Lung (tissue), 16 donors: ENCODE results near the gene DLG3. TPM values are rescaled to one million over a fixed set of nuclear protein-coding genes. Genes with fewer than 3 reads are reported as not detected.
"Not testable (repeated sequence)": the region's sequence is repeated elsewhere in the genome, so short reads cannot be mapped to it uniquely, and the experiment has no call there.

Source experiments
- ATAC-seq: fragments of 200-7000 bp; cut with Tn5 transposase; one replicate; pipeline ENCODE4 v1.9.1; 2020; ENCODE audit warnings: moderate number of reproducible peaks; ENCODE audit not compliant: insufficient read depth, low FRiP score
- DNase-seq, 3 donors: peaks; one replicate each; pipeline ENCODE4 v3.0.0-alpha.2; 2013 to 2017
- H3K27ac ChIP-seq, 2 donors: one replicate each; pipeline ENCODE4 v1.5.1; 2013; ENCODE audit warnings: mild to moderate bottlenecking in 2 of 2, moderate library complexity in 2 of 2, control low read depth in 1 of 2, inconsistent platforms in 1 of 2, low read depth in 1 of 2, low read length in 1 of 2
- H3K27me3 ChIP-seq, 3 donors: one replicate each; pipeline ENCODE4 v1.5.1; 2013; ENCODE audit warnings: low read length in 2 of 3; ENCODE audit not compliant: control insufficient read depth in 3 of 3, insufficient read depth in 3 of 3
- H3K36me3 ChIP-seq, 4 donors: one replicate each; pipeline ENCODE4 v1.5.1; 2013; ENCODE audit warnings: low read length in 4 of 4, mild to moderate bottlenecking in 1 of 4, moderate library complexity in 1 of 4; ENCODE audit not compliant: control insufficient read depth in 4 of 4, insufficient read depth in 4 of 4
- H3K4me1 ChIP-seq, 5 donors: one replicate each; pipeline ENCODE4 v1.5.1; 2013; ENCODE audit warnings: low read length in 5 of 5, mild to moderate bottlenecking in 2 of 5, moderate library complexity in 1 of 5; ENCODE audit not compliant: control insufficient read depth in 5 of 5, insufficient read depth in 5 of 5
- H3K4me3 ChIP-seq: one replicate; pipeline ENCODE4 v1.5.1; 2013; ENCODE audit warnings: mild to moderate bottlenecking, control low read depth, moderate library complexity
- H3K9ac ChIP-seq, 2 donors: one replicate each; pipeline ENCODE4 v1.5.1; 2013; ENCODE audit warnings: low read length in 2 of 2, control low read depth in 1 of 2; ENCODE audit not compliant: insufficient read depth in 1 of 2
- H3K9me3 ChIP-seq, 4 donors: one replicate each; pipeline ENCODE4 v1.5.1; 2013; ENCODE audit warnings: low read length in 3 of 4, mild to moderate bottlenecking in 1 of 4, moderate library complexity in 1 of 4; ENCODE audit not compliant: control insufficient read depth in 4 of 4, insufficient read depth in 3 of 4
- CTCF ChIP-seq: IDR thresholded peaks from 2 replicates; pipeline ENCODE4 v1.5.1; 2012; ENCODE audit warnings: mild to moderate bottlenecking; ENCODE audit errors: control extremely low read depth, extremely low read depth
- WGBS, 2 donors: extraction: QIAGEN DNeasy Blood & Tissue Kit; methylation state at CpG; one replicate each; pipeline ENCODE4 v1.1.7; 2013; 5-methylcytosine and 5-hydroxymethylcytosine counted together
- long read RNA-seq, 5 donors: transcript quantifications; one replicate each; lab custom pipeline, GENCODE V29; 2026
- polyA plus RNA-seq, 2 donors: library from polyadenylated mRNA; stranded (reverse); fragments of 200-250 nt; gene quantifications; one replicate each; pipeline ENCODE4 v1.2.1, GENCODE V29; 2013
- total RNA-seq, 2 donors: library from RNA; depleted of rRNA in 1 of 2; stranded (reverse); fragments of >200 nt in 1 of 2; gene quantifications; one replicate each; pipeline ENCODE4 v1.2.1, GENCODE V29; 2014 to 2021
- donor health status: control.
- donor health status: control.
- donor health status: Bipolar disorder and iron deficiency.
- donor health status: healthy.
- donor health status: DM: yes; HTN: yes; CAD: no.

DLG3 gene
- total RNA-seq = 10 to 100 TPM; 26.7 to 31.5 TPM
- 10 to 100 TPM in 1 of 2 donors, 1 to 10 TPM in 1; 9.3 to 10.5 TPM for polyA plus RNA-seq
- long read RNA-seq, donor 1, full-length matches to known transcripts = 6 of 6 reads
- long read RNA-seq, donor 1, partial matches to known transcripts = 0 of 6 reads
- long read RNA-seq, donor 1, other reads (novel, unspliced or antisense) = 0 of 6 reads
- long read RNA-seq, donor 2 = 0 reads
- long read RNA-seq, donor 3, full-length matches to known transcripts = 1 of 1 reads
- long read RNA-seq, donor 3, partial matches to known transcripts = 0 of 1 reads
- long read RNA-seq, donor 3, other reads (novel, unspliced or antisense) = 0 of 1 reads
- long read RNA-seq, donor 4, full-length matches to known transcripts = 2 of 2 reads
- long read RNA-seq, donor 4, partial matches to known transcripts = 0 of 2 reads
- long read RNA-seq, donor 4, other reads (novel, unspliced or antisense) = 0 of 2 reads
- long read RNA-seq, donor 5, full-length matches to known transcripts = 3 of 3 reads
- long read RNA-seq, donor 5, partial matches to known transcripts = 0 of 3 reads
- long read RNA-seq, donor 5, other reads (novel, unspliced or antisense) = 0 of 3 reads

- H3K4me3 ChIP-seq = no peak within 1 kb of the TSS
- TF ChIP-seq CTCF = no peak
- ATAC-seq (no peak), DNase-seq (peak; percentile 23 to 48 (median 38))
- no peaks in the 10 kb centered on the region for H3K36me3 ChIP-seq
- 21 to 23% methylated on average over 10 to 21 of the region's 21 CpGs for WGBS, 2 donors
- no peak within 1 kb of the TSS for H3K9ac ChIP-seq
- peaks cover 9 to 33% (median 11%) of the 10 kb centered on the region in 3 donors for H3K27me3 ChIP-seq
- H3K9me3 ChIP-seq = peaks cover 0 to 7% (median 0%) of the 10 kb centered on the region in 4 donors
- no peak within 1 kb of the TSS for H3K27ac ChIP-seq
- peaks cover 0 to 3% (median 0%) of the 10 kb centered on the region in 5 donors for H3K4me1 ChIP-seq
Observed at GRCh38 chrX:70444326-70444945, at the start of gene DLG3. Gene DLG3, plus strand, starts transcription at chrX:70444835. Its CDS starts 367 bp downstream, at chrX:70445202.

- WGBS, 2 donors = 14 to 54% methylated on average over 4 of the region's 4 CpGs
- no peak for TF ChIP-seq CTCF
- DNase-seq (peak in 2 of 3 donors; percentile 10 to 45), ATAC-seq (no peak)
- H3K9me3 ChIP-seq = peaks cover 0 to 10% (median 0%) of the 10 kb centered on the region in 4 donors
- H3K4me3 ChIP-seq = no peak overlapping the region
- H3K4me1 ChIP-seq = no peaks in the 10 kb centered on the region
- H3K9ac ChIP-seq = no peak overlapping the region
- no peak overlapping the region for H3K27ac ChIP-seq
- H3K27me3 ChIP-seq = peaks cover 0 to 4% (median 0%) of the 10 kb centered on the region in 3 donors
- H3K36me3 ChIP-seq = no peaks in the 10 kb centered on the region
Observed at GRCh38 chrX:70398899-70399298, 45.7 kb upstream of the DLG3 start.

GRCh38 chrX:70400181-70400580, 44.5 kb upstream of the DLG3 start:
- H3K9me3 ChIP-seq, H3K27ac ChIP-seq, H3K9ac ChIP-seq, H3K27me3 ChIP-seq, ATAC-seq, DNase-seq, H3K36me3 ChIP-seq, H3K4me3 ChIP-seq, H3K4me1 ChIP-seq: not testable (repeated sequence)
- WGBS, 2 donors = 100% methylated on average over 1 of the region's 3 CpGs

- Histone ChIP-seq H3K4me3 (no peak overlapping the region), H3K9ac (no peak overlapping the region), H3K4me1 (no peaks in the 10 kb centered on the region), H3K27me3 (no peaks in the 10 kb centered on the region), H3K9me3 (no peaks in the 10 kb centered on the region), H3K36me3 (no peaks in the 10 kb centered on the region), H3K27ac (no peak overlapping the region)
- DNase-seq (no peak), ATAC-seq (no peak)
- no peak for TF ChIP-seq CTCF
- WGBS, 2 donors = 75 to 92% methylated on average over 2 of the region's 2 CpGs
Observed at GRCh38 chrX:70402721-70403120, 41.9 kb upstream of the DLG3 start.
